ENCODE data around the gene SND1.

The SND1 gene

GRCh38 chr7:127913686-127914085, 261.7 kb downstream of the SND1 start:
- DNase-seq, result no peak

GRCh38 chr7:127914693-127915092, 262.7 kb downstream of the SND1 start:
- no peak for DNase-seq

GRCh38 chr7:127916735-127917134, 264.7 kb downstream of the SND1 start:
- DNase-seq, result no peak

DNA sequence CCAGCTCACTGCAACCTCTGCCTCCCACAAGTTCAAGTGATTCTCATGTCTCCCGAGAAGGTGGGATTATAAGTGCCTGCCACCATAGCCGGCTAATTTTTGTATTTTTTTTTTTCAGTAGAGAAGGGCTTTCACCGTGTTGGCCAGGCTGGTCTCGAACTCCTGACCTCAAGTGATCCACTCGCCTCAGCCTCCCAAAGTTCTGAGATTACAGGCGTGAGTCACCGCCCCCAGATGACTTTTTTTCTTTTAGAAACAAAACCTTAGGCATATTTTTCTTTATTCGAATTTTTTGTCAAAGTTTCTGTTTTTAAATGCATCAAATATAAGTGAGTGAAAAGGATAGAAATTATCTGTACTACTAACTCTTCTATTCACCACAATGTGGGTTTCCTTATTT, 266.1 kb downstream of the SND1 start:
- DNase-seq, result no peak

GRCh38 chr7:127920787-127921438, 268.9 kb downstream of the SND1 start:
- no peak for DNase-seq

DNA sequence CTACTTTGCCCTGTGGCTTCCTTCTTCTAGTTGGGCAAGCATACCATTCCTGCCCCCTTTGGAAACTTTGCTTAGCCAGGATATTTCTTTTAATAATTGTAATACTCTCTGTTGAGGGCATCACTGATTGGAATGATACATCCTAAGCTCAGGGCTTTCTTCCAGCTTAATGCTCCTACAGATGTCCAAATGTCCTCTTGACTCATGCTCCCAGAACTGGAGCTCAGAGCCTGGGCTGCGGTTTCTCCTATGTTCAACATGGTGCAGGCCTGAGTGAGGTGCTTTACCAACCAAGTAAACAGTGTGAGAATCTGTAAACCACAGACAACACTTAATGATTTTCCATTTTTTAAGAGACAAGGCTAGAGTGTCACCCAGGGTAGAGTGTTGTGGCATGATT, 270.7 kb downstream of the SND1 start:
- no peak for DNase-seq

DNA sequence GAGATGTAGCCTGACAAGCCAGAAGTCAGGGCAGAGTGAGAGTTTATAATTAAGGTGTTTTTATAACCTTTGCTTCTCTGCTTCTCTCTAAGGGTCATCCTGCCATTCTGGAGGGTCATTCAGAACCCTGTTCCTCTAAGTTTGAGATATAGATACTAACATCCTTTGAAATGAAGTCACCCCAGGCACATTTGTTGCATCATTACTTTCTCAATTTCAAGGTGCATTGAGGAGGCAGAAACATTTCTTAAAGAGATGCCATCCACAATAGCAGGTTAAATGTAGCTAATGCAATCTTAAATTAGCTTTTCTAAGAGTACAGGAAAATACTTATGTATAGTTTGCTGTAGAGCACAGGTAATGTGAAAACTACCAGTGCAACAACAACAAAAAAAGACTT, 272.9 kb downstream of the SND1 start:
- DNase-seq, result no peak

DNA sequence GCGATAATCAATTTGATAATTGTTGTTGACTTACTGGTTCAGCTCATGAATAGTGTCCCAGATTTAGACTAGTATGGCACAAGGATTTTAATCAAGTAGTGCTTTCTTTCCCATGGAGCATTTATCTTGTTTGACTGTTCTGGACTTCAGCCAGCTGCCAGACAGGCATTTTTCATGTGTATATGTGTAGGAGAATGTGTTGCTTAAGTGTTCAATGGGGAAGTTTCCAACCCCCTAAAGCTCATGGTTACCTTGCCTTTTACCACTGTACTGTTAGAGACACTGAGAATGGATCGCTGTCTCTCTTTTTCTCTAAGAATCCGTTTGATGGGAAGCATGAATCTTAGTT, 275.3 kb downstream of the SND1 start:
- no peak for DNase-seq

DNA sequence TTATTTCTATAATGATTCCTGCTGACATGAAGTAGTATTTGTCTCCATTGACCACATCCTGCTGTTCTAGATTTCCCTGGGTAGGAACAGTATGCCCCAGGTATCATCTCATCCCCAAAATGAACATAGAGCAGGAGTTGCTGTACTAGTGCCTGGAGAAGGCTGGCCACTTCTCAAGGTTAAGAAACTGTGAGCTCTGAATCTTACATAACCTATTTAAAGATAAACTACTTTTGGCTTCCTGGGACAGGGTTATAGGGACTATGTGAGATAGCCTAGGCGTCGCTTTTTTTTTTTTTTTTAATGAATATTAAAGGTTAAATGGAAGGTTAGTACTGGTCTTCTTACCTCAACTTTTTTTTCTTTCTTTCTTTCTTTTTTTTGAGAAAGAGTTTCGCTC, 276.2 kb downstream of the SND1 start:
- no peak for DNase-seq

- DNase-seq, result no peak
These were observed 276.9 kb downstream of the SND1 start for GRCh38 chr7:127928852-127929251.

DNA sequence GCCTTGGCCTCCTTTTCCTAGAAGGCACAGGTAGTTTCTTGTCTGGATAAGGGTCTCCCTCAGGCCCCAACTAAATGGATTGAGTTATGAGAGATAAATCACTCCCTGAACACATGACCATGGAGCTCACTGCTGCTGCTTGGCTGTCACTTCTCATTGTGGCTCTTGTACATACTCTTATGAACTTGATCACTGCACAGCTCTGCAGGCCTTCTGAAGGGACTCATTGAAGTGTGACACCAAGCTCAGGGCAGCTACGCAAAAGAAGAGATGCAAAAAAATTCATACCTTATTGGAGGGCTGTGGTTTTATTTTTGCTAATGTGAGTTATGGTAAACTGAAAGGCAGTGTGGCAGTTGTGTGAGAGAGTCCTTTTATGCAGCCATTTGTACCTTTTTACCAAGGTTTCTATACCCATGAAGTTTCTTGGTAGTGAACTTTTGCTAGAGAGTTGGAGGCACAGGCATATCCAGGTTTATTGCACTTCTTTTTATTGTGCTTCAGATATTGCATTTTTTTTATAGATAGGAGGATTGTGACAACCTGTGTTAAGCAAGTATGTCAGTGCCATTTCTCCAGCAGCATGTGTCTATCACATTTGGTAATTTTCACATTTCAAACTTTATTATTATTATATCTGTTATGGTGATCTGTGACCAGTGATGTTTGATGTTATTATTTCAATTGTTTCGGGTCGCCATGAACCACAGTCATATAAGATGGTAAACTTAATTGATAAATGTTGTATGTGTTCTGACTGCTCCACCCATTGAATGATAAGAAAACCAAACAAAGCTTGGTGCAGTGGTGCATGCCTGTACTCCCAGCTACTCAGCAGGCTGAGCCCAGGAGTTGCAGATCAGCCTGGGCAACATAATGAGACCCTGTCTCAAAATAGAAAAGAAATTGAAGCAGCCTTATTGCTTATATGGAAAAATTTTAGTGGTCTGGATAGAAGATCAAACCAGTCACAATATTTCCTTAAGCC, 278.6 kb downstream of the SND1 start:
- no peak for DNase-seq

DNA sequence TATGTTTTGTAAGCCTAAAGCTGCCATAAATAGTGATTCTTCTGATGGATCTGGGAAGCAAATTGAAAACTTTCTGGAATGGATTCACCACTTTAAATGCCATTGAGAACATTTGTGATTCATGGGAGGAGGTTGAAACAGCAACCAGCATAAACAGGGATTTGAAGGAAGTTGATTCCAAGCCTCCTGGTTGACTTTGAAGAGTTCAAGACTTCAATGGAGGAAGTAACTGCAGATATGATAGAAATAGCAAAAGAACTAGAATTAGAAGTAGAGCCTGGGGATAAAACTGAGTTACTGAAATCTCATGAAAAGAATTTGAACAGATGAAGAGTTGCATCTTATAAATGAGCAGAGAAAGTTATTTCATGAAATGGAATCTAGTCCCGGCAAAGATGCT, 280.1 kb downstream of the SND1 start:
- DNase-seq, result no peak

GRCh38 chr7:127932496-127932895, 280.5 kb downstream of the SND1 start:
- DNase-seq, result no peak

DNA sequence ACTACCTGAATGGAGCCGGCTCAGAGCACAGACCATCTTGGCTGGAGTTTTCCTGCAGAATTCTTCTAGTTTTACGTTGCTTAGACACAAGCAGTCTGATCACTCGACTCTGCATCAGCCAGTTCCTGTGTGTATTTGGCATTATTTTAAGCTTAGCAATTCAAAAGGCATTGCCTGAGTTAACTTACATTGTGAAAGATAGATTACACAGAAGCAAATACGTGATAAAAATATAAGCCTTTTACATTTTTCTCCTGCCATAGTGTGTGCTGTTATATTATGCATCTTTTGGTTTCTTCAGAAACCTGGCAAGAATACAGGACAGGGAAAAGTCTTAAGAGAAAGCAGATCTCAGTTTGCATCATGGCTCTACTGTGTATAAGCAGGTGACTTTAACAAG, 281.2 kb downstream of the SND1 start:
- no peak for DNase-seq

DNA sequence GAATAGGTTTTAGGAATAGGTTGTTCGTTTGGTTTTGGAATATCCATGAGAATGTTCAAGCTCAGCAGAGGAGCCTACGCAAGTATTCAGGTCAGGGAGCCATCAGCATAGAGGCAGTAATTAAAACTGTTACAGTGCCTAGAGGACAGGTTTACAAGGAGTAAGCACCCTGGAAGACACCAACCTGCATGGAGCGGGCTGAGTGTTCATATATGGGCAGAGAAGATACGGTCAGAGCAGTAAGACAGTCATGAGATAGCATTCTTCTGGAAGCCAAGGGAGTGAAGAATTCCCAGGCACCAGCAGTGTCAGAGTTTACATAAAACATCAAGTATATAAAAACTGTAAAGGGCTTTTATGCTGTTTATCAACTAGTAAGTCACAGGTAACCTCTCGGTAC, 282.7 kb downstream of the SND1 start:
- no peak for DNase-seq

- DNase-seq, result no peak
These were observed 283.9 kb downstream of the SND1 start for GRCh38 chr7:127935847-127936376.

DNA sequence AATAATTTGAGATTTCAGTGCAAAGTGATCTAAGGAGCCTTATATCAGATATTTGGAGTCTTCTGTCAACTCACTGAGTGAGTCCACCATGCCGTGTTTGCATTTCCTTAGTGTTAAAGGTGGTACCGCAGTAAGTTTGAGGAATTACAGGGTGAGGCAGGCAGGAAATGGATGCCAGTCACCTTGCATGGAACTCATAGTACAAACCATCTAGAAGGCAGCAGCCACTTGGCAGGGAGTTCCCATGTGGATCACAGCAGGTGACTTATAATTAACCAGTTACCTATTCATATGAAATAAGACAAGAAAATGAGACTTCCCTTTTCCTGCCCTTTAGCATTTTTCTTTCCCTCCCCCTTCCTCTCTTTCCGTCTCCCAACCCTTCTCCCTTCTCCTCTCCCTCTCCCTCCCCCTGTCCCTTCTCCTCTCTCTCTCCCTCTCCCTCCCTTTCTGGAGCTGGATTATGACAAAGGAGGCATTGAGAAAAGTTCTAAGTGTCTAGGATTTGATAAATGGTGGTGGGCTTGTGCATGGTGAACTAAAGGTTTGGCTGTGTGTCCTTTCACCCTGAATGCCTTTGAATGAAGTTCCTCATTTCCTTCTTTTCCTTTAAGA, 285.2 kb downstream of the SND1 start:
- DNase-seq, result no peak

DNA sequence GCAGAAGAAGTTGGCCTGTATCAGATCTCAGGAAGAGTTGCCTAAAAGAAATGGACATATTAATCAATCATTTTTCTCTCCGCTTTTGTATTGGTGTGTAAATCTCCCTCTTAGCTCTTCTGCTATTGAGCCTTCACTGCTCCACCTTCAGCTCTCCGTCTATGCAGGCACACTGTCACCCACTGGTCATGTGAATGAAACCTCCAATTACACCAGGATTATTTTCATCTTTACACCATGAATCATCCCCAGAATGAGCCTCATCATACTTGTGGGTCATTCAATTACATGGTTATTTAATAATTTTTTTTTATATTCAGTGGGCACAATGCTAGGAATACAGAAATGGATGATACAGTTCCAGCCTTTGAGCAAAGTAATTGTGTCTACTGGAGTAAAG, 286.6 kb downstream of the SND1 start:
- DNase-seq, result no peak

- DNase-seq, result no peak
These were observed 288.6 kb downstream of the SND1 start for GRCh38 chr7:127940381-127941160.

GRCh38 chr7:127941476-127942210, 289.6 kb downstream of the SND1 start:
- DNase-seq, result no peak

- DNase-seq, result peak; percentile 83
These were observed 291.8 kb downstream of the SND1 start for GRCh38 chr7:127943541-127944521.

Measured in NCI-H1092 (cell line).